Posterior vena cava (tissue), 2 donors: ENCODE measurements around the gene PTPN2. TPM values are rescaled to one million over a fixed set of nuclear protein-coding genes. Genes with fewer than 3 reads are reported as not detected.
"Not testable (repeated sequence)": the region's sequence is repeated elsewhere in the genome, so short reads cannot be mapped to it uniquely, and the experiment has no call there.

Experiments used
- DNase-seq: peaks from one replicate; pipeline ENCODE4 v3.0.0-alpha.2; 2020; ENCODE audit warnings: low spot score
- intact Hi-C, 2 donors: fragments of 100-400 bp; cut with DNase I; formaldehyde crosslinking; loops; one replicate each; pipeline versions ENCODE4 v1.14.1 to v1.14.2; 2022 to 2023
- total RNA-seq, 2 donors: library from RNA; stranded (reverse); fragmentation: NEBNext Ultra II Directional; extraction: Animal tissue kit (Norgen Biotek cat#: 25700); gene quantifications; one replicate each; pipeline ENCODE4 v1.2.1, GENCODE V29; 2021
- donor health status: DM: yes; HTN: yes; CAD: no.
- donor health status: DM: yes; HTN: yes; CAD: no.

PTPN2 gene
- total RNA-seq, 2 donors from 2014 or later, result 29.2 to 36.8 TPM

DNA sequence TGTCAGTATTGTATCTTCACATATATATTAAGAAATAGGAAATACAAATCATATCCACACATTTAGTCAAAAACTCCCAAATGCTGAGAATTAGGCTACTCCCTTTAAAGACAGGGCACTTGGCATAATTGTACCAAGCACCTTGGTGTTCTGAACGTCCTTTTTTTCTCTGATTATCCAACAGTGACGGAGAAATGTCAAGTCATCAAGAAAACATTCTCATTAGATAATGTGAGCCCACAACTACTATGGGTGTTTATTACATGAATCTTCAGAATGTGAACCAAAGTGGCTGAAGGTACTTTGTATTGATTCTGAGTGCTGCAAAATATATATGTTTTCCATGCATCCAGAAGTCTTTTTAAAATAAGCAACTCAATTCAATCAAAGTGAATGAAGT, 97.4 kb downstream of the PTPN2 start:
- intact Hi-C loops, result no loop called here
- no peak for DNase-seq

DNA sequence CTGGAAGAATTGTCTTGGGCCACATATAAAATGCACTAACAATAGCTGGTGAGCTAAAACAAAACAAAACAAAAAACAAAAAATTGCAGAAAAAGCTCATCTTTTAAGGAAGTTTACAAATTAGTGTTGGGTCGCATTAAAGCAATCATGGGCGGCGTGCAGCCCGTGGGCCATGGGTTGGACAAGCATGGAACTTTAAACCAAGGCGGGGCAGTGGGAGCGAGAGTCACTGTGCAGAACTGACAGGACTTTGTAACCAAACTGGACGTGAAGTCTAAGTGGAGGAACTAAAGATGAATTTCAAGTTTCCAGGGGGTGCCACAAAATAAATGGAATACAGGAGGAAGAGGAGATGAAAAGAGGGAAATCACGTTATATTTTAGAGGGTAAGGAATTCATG, 100.5 kb downstream of the PTPN2 start:
- intact Hi-C loops, result no loop called here
- no peak for DNase-seq

DNA sequence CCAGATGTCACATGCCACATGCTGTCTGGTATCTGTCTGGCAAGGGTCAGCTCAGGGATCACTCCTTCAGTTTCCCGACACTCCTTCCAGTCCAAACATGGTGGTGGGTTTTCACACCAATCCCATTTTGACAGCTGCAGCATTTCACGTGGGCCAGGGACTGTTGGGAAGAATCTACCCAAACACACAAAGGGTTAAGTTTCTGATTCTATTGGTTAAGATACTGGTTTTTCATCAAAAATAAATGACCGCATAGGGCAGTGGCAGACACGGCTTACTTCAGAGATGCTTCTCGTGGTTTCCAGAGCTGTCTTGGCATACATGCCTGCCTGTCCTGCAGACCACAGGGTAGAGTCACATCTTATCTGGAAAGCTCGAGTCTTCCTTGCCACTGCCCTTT, 101.5 kb downstream of the PTPN2 start:
- intact Hi-C loops, result no loop called here
- DNase-seq, result no peak

DNA sequence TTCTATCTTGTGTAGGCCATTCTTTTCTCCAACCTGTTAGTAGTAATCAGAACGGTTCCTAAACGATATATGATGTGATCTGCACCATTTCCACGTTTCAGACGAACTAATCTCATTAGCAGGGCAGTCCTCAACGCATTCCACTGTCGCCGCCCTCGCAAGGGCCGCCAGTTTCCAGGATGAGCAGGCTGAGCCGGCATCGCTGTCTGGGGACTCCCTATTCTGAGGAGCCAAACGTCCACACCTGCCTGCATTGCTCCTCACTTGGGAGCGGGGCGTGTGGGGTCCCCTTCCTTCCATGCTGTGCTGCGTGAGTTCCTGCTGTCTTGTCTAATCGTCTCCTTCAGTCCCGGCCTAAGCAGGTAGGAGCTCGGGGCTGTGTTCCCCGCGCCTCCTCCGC, 104.6 kb downstream of the PTPN2 start:
- no peak for DNase-seq
- intact Hi-C loops, result no loop called here

DNA sequence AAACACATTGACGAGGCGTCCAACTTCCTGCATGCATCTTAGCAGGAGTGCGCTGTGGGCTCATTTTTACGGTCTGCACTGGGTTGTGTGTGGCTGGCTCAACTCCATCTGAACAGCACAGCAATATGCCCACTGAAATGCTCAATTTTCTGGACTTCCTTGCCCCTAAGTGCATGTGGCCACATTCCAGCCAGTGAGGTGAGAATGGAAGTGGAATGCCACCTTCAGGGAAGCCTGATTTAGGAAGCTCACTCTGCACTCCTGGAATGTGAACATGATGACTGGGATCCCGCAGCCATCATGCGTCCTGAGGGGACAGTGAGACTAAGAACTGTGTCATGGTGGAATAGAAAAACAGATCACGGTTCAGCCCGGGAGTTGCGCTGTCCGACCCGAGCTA, 105.0 kb downstream of the PTPN2 start:
- intact Hi-C loops, result no loop called here
- DNase-seq, result no peak

DNA sequence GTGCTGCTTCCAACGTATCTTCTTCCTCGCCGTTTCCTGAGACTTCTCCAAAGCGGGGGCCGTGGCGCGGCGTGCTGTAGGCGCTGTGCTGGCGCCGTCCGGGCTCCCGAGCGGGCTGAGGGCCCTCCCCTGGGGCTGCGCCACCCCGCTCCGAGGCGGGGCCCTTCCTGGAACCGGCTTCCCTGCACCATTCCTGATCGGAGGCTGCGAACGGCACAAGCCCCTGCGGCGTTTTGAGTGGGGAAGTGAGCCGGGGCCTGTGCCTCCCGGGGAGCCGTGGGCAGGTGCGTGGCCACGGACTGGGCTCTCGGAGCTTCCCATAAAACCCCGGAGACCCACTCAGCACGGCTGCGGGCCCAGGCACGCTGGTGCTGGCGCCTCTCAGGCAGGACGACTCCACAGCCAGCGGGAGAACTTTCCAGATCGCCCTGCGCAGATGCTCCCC, 106.5 kb downstream of the PTPN2 start:
- intact Hi-C loops, result no loop called here
- no peak for DNase-seq

DNA sequence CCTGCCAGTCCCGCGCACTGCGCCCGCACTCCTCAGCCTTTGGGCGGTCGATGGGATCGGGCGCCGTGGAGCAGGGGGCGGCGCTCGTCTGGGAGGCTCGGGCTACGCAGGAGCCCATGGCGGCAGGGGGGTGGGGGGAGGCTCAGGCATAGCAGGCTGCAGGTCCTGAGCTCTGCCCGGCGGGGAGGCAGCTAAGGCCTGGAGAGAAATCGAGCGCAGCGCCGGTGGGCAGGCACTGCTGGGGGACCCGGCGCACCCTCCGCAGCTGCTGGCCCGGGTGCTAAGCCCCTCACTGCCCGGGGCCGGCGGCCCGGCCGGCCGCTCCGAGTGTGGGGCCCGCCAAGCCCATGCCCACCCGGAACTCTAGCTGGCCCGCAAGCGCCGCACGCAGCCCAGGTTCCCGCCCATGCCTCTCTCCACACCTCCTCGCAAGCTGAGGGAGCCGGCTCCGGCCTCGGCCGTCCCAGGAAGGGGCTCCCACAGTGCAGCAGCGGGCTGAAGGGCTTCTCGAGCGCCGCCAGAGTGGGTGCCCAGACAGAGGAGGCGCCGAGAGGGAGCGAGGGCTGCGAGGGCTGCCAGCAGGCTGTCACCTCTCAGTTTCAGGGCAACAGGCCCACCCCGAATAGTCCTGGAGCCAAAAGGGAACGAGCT, 107.1 kb downstream of the PTPN2 start:
- no peak for DNase-seq
- intact Hi-C loops, result no loop called here

DNA sequence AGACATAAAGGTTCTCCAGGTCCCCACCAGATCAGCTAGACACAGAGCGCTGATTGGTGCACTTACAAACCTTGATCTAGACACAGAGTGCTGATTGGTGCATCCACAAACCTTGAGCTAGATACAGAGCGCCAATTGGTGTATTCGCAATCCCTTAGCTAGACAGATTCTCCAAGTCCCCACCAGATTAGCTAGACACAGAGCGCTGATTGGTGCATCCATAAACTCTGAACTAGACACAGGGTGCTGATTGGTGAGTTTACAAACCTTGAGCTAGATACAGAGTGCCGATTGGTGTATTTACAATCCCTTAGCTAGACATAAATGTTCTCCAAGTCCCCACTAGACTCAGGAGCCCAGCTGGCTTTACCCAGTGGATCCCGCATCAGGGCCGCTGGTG, 107.6 kb downstream of the PTPN2 start:
- DNase-seq, intact Hi-C loops: not testable (repeated sequence)

DNA sequence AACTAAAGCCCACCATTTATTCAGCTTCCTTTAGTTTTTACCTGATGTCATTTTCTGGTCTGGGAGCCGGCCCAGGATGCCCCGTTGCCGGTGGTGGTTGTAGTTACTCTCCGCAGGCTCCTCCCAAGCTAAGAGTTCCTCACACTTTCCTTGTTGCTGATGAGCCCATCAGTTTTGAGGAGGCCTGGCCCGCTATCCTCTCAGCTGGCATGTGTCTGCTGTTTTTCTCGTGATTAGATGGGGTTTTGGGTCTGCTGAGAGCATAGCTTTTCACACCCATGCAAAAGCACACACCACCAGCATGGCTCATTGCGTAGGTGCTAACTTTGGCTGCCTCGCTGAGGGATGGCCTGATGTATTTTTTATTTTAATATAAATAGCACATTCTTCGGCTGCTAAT, 109.1 kb downstream of the PTPN2 start:
- intact Hi-C loops, result no loop called here
- DNase-seq, result no peak

DNA sequence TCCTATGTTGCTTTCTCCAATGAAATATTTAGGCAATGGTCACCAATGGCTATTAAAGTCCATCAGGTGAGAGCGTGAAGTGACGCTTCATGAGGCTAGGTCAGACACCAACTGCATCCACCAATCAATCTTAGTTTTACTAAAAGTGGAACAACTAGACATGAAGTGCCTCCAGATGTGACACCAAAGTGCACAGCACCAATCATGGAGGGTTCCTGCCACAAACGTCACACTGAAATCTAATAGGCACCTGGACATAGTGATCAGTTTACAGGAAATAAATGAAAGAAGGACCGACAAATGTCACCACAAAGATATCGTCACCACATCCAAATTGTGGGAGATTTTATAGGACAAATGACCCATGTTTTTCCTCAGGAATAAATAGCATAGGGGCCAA, 110.7 kb downstream of the PTPN2 start:
- intact Hi-C loops, result no loop called here
- DNase-seq, result no peak

DNA sequence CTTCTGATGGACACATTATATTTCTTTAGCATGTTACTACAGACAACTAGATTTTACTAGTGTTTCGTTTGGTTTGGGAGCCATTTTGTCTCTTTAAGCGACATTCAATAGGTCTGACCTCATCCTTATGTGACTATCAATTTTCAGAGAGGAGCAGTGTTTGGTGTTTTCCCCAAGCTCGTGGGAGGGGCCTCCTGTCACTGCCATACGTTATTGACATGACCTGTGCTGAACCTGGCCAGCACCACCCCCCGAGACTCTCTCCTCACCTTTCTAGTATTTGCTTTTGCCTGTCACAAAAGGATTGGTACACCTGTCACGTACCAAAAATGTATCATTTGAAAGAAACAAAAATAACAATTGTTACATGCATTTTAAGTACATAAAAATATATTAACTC, 111.9 kb downstream of the PTPN2 start:
- no peak for DNase-seq
- intact Hi-C loops, result no loop called here

DNA sequence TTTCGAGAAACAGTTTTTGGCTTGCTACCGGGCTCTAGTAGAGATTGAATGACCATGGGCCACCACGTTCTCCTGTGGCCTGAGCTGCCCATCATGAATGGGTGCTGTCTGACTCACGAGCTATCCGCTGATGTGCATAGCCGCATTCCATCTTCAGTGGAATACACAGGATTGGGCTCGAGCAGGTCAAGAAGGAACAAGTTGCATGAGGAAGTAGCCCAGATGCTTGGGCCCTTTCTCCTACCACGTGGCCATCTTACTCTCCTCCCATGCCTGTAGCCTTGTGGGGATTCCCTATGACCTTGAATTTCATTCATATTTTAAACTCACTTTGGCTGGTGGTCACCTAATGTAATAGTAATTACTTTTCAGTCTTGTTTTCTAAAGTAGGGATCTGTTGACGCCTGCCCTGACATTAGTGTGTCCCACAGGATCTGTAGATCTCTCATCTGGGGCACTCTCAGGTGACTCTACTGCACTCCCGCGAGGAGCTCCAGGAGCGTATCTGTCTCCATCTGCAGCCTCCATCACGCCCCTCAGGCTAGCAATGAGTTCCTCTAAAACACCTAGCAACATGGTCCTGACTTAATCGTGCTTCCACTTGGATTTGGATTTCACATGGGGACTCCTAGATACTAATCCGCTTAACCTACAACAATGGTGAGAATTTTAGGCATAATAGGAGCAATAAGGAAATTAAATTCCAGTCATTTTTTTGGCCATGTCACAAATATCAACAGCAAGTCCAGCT, 113.4 kb downstream of the PTPN2 start:
- intact Hi-C loops, result no loop called here
- DNase-seq, result no peak

DNA sequence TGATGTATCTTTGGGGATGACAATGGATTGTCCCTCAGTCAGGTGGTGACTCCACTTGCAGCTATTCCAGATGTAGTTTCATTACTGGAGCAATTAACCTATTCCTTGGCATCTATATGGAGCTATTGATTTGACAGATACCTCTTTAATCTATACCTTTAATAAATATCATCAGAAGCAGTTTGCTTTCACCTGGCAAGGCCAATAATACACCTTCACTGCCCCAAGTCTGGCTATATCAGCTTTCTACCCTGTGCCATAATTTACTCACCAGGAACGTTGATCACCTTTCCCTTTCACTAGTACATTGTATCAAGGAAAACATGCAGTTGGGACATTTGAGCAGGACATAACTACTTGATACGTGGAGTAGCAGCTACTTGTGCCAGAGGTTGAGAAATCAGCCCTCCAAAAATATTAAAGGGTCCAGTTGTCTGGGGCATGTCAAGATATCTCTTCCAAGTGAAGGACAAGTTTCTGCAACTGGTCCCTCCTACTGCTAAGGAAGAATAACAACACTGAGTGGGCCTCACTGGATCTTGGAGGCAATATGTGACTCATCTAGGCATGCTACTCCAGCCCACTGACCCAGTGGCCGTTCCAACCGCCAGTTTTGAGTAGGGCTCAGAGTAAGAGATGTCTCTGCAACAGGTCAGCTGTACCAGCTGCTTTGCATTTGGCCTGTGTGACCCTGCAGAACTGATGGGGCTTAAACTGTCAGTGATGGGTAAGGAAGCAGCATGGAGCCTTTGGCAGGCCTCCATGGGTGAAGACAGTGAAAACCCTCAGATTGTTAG, 114.2 kb downstream of the PTPN2 start:
- intact Hi-C loops, result no loop called here

DNA sequence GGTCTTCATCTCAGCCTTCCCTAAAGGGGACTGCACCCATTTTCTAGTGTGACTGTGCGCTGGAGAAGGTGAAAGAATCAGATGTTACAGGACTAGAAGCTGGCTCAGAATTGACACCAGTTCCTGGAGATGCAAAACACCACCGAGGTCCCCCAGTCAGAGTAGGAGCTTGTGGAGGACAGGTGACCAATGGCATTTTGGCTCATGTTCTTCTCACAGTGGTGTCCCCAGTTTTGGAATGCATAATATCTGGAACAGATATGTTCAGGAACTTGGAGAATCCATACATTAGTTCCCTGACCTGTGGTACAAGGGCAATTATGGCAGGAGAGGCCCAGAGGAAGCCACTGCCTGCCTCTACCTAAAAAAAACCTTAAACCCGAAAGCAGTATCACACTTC, 114.9 kb downstream of the PTPN2 start:
- DNase-seq, result no peak
- intact Hi-C loops, result no loop called here

More for the DNA sequence above, 114.2 kb downstream of the PTPN2 start:
- no peak for DNase-seq

DNA sequence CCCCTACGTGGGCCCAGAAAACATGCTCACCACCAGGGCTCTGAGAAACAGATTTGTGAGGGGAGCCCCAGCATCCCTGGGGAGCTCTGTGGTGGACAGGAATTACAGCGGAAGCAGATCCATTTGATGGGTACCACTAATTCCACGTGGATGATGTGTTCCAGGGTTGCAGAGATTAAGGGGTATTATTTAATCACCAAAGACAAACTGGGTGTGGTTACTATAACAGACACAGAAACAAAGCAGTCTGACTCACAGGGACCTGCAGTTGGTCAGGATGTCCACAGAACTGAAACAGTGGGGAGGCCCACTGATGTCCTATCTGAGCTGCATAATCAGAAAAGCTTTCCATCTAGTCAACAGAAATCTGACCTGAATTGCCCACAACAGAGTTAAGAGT, 115.4 kb downstream of the PTPN2 start:
- DNase-seq, result no peak
- intact Hi-C loops, result no loop called here

DNA sequence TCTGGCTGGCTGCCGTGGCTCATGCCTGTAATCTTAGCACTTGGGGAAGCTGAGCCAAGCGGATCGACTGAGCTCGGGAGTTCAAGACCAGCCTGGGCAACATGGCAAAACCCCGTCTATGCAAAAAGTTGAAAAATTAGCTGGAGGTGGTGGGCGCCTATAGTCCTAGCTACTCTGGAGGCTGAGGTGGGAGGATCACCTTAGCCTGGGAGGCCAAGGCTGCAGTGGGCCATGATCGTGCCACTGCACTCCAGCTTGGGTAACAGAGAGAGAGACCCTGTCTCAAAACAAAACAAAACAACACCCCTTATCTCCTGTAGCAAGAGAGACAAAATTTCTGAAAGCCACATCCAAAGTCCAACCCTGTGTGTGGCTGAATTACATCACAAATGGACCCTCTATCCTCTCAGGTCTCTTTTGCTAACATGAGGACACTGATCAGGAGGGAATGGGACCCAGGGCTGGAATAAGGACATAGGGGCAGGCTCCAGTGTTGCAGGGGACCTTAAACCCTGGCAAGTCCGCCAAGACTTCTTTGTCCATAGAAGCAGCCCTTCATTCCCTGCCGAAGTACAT, 116.4 kb downstream of the PTPN2 start:
- intact Hi-C loops, result no loop called here

DNA sequence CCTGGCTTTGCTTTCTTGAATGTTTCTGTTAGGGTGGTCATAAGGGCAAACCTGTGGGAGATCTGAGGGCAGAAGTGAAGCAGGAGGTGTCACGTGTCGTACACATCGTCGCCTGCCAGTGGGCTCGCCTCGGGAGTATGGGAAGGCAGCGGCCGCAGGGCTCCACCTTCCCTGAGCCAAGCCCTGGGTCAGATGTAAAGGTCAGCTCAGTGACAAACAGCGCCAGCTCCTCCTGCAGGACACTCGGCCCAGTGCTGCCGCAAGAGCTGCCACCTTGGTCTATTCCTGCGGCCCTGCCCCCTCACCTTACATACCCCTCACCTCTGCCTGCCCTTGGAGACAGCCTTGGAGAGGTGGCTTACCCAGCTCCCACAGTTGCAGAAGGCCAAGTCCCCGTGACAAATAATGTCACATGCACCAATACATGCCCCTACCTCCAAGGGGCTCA, 117.0 kb downstream of the PTPN2 start:
- intact Hi-C loops, result no loop called here

More for the DNA sequence above, 116.4 kb downstream of the PTPN2 start:
- DNase-seq, result no peak

DNA sequence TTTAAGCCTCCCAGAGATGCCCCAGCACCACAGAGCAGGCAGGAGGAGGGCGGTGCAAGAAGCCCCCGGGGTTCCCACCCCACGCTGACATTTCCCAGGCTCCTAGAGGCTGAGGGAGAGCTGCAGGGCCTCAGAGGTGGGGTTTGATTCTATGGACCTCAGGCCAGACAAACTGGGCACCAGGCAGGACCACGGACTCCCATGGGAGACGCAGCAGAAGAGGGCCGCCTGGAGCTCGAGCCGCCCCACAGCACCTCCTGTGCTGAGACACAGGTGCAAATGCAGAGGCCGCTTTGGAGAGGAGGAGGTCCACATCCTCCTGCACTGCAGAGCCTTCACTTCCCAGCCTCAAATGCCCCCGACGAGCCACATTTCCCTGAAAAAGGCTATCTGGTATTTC, 118.5 kb downstream of the PTPN2 start:
- intact Hi-C loops, result no loop called here
- DNase-seq, result no peak

More for the DNA sequence above, 117.0 kb downstream of the PTPN2 start:
- no peak for DNase-seq

DNA sequence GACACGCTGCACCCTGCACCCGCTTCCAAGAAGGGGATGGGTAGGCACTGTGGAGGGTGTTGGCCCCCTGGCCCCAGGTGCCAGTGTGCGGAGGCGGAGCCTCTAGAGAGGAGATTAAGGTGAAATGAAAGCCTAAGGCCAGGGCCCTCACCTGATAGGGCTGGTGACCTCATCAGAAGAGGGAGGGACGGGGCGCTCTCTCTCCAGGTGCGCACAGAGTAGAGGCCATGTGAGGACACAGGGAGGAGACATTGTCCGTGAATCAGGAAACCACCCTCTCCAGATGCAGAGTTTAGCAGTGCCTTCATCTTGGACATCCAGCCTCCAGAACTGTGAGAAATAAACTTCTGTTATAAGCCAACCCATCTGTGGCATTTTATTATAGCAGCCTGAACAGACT, 118.9 kb downstream of the PTPN2 start:
- DNase-seq, result no peak
- intact Hi-C loops, result no loop called here

DNA sequence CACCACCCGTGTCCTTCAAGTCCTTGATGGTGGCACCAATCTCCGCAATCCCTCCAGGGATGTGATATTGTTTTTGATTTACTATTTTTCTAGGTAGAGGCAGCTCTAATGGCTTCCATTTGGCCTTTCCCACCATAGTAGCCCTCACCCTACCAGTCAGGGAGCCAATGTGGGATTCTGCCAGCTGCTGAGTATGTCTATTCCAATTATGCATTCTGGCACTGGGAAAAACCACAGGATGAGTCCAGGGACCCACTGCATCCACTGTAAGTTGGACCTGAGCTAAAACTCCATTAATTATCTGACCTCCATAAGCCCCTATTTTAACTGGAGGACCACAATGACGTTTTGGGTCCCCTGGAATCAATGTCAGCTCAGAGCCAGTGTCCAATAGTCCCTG, 125.5 kb downstream of the PTPN2 start:
- not testable (repeated sequence) for DNase-seq
- intact Hi-C loops, result loop anchor here in 1 of 2 donors (5.0 kb wide), 1 partner anchor 179 kb away; no protein-coding TSS in a partner anchor
